H9 (cell line): Measurements from ENCODE around the gene ZNF655. TPM values are rescaled to one million over a fixed set of nuclear protein-coding genes. Genes with fewer than 3 reads are reported as not detected.
"Not testable (repeated sequence)": the region's sequence is repeated elsewhere in the genome, so short reads cannot be mapped to it uniquely, and the experiment has no call there.

Source experiments
- DNase-seq: peaks from one replicate; pipeline ENCODE4 v3.0.0-alpha.2; 2017
- H2AFZ ChIP-seq: one replicate; pipeline ENCODE4 v1.6.1; 2013; ENCODE audit warnings: mild to moderate bottlenecking, low read length, control low read depth, moderate library complexity
- H2AK5ac ChIP-seq: 2 replicates; pipeline ENCODE4 v1.6.1; 2013; ENCODE audit warnings: low read length, control low read depth, mixed read lengths; ENCODE audit not compliant: insufficient read length
- H2BK120ac ChIP-seq: one replicate; pipeline ENCODE4 v1.6.1; 2013; ENCODE audit warnings: low read depth, mild to moderate bottlenecking, low read length, control low read depth, inconsistent platforms; ENCODE audit not compliant: poor library complexity, severe bottlenecking
- H2BK12ac ChIP-seq: 2 replicates; pipeline ENCODE4 v1.6.1; 2013; ENCODE audit warnings: low read length, control low read depth, mixed read lengths, low read depth; ENCODE audit not compliant: insufficient read length
- H2BK15ac ChIP-seq: 2 replicates; pipeline ENCODE4 v1.6.1; 2013; ENCODE audit warnings: low read depth, low read length, control low read depth
- H2BK20ac ChIP-seq: one replicate; pipeline ENCODE4 v1.6.1; 2013; ENCODE audit warnings: low read depth, mild to moderate bottlenecking, low read length, control low read depth, inconsistent platforms; ENCODE audit not compliant: poor library complexity, severe bottlenecking
- H2BK5ac ChIP-seq: 2 replicates; pipeline ENCODE4 v1.6.1; 2013; ENCODE audit warnings: low read length, control low read depth, mixed read lengths; ENCODE audit not compliant: insufficient read length
- H3K14ac ChIP-seq: 2 replicates; pipeline ENCODE4 v1.6.1; 2013; ENCODE audit warnings: low read length, control low read depth; ENCODE audit not compliant: insufficient read depth
- H3K18ac ChIP-seq: 2 replicates; pipeline ENCODE4 v1.6.1; 2013; ENCODE audit warnings: low read depth, mild to moderate bottlenecking, mixed read lengths, low read length, control low read depth; ENCODE audit not compliant: insufficient read length
- H3K23ac ChIP-seq: 2 replicates; pipeline ENCODE4 v1.6.1; 2013; ENCODE audit warnings: low read length, control low read depth, mixed read lengths, low read depth; ENCODE audit not compliant: insufficient read length
- H3K23me2 ChIP-seq: 2 replicates; pipeline ENCODE4 v1.6.1; 2013; ENCODE audit warnings: low read depth, mild to moderate bottlenecking, mixed read lengths, low read length, control low read depth; ENCODE audit not compliant: insufficient read length, poor library complexity, severe bottlenecking
- H3K27ac ChIP-seq: 2 replicates; pipeline ENCODE4 v1.5.1; 2013; ENCODE audit warnings: low read length, control low read depth, mixed read lengths, low read depth; ENCODE audit not compliant: insufficient read length
- H3K27me3 ChIP-seq: 2 replicates; pipeline ENCODE4 v1.6.1; 2013; ENCODE audit warnings: low read length, control low read depth, inconsistent platforms; ENCODE audit not compliant: insufficient read depth
- H3K4ac ChIP-seq: 2 replicates; pipeline ENCODE4 v1.6.1; 2013; ENCODE audit warnings: low read depth, mild to moderate bottlenecking, control low read depth, inconsistent platforms, low read length, moderate library complexity
- H3K4me1 ChIP-seq: 2 replicates; pipeline ENCODE4 v1.6.1; 2013; ENCODE audit warnings: low read length, control low read depth, inconsistent platforms; ENCODE audit not compliant: insufficient read depth
- H3K4me2 ChIP-seq: 2 replicates; pipeline ENCODE4 v1.6.1; 2013; ENCODE audit warnings: low read length, control low read depth, mixed read lengths; ENCODE audit not compliant: insufficient read length, insufficient read depth
- H3K56ac ChIP-seq: 2 replicates; pipeline ENCODE4 v1.6.1; 2013; ENCODE audit warnings: low read depth, mild to moderate bottlenecking, mixed read lengths, low read length, control low read depth; ENCODE audit not compliant: insufficient read length
- H3K79me1 ChIP-seq: 2 replicates; pipeline ENCODE4 v1.6.1; 2013; ENCODE audit warnings: low read depth, mild to moderate bottlenecking, moderate library complexity, low read length, control low read depth, inconsistent platforms; ENCODE audit not compliant: insufficient read depth, poor library complexity, severe bottlenecking
- H3K79me2 ChIP-seq: 2 replicates; pipeline ENCODE4 v1.6.1; 2013; ENCODE audit warnings: low read length, control low read depth, inconsistent platforms; ENCODE audit not compliant: insufficient read depth
- H3K9ac ChIP-seq: 2 replicates; pipeline ENCODE4 v1.6.1; 2013; ENCODE audit warnings: low read length, control low read depth, mixed read lengths; ENCODE audit not compliant: insufficient read length; ENCODE audit errors: extremely low read depth
- H3K9me3 ChIP-seq: one replicate; pipeline ENCODE4 v1.6.1; 2013; ENCODE audit warnings: low read depth, low read length, inconsistent platforms; ENCODE audit not compliant: control insufficient read depth
- H3T11ph ChIP-seq: one replicate; pipeline ENCODE4 v1.6.1; 2013; ENCODE audit warnings: mild to moderate bottlenecking, low read length, control low read depth, inconsistent platforms
- H4K20me1 ChIP-seq: one replicate; pipeline ENCODE4 v1.6.1; 2013; ENCODE audit not compliant: control insufficient read depth, insufficient read length, insufficient read depth
- H4K5ac ChIP-seq: 2 replicates; pipeline ENCODE4 v1.6.1; 2013; ENCODE audit warnings: low read depth, mild to moderate bottlenecking, mixed read lengths, low read length, control low read depth; ENCODE audit not compliant: insufficient read length
- H4K8ac ChIP-seq: replicated peaks from 2 replicates; pipeline ENCODE4 v1.6.1; 2013; ENCODE audit warnings: low read length, control low read depth, mixed read lengths, low read depth; ENCODE audit not compliant: insufficient read length
- H4K91ac ChIP-seq: 2 replicates; pipeline ENCODE4 v1.6.1; 2013; ENCODE audit warnings: low read depth, mild to moderate bottlenecking, moderate library complexity, mixed read lengths, low read length, control low read depth; ENCODE audit not compliant: insufficient read length
- H3K27ac Mint-ChIP-seq, 3 experiments: 2 replicates in 2 of 3; 3 replicates in 1 of 3; pipeline ENCODE4 v1.8.0; 2020 to 2021; ENCODE audit warnings: mixed read lengths in 3 of 3, mild to moderate bottlenecking in 1 of 3, moderate library complexity in 1 of 3
- H3K27me3 Mint-ChIP-seq: 2 replicates; pipeline ENCODE4 v1.8.0; 2021; ENCODE audit warnings: low read depth, mild to moderate bottlenecking, moderate library complexity, mixed read lengths
- H3K36me3 Mint-ChIP-seq, 3 experiments: 2 replicates in 2 of 3; 3 replicates in 1 of 3; pipeline ENCODE4 v1.8.0; 2020 to 2021; ENCODE audit warnings: low read depth in 3 of 3, mixed read lengths in 3 of 3; ENCODE audit not compliant: insufficient read depth in 1 of 3
- H3K4me1 Mint-ChIP-seq, 2 experiments: 2 replicates each; pipeline ENCODE4 v1.8.0; 2020; ENCODE audit warnings: mixed read lengths in 2 of 2
- H3K4me3 Mint-ChIP-seq, 2 experiments: 2 replicates in 1 of 2; 3 replicates in 1 of 2; pipeline ENCODE4 v1.8.0; 2020 to 2021; ENCODE audit warnings: mild to moderate bottlenecking in 2 of 2, mixed read lengths in 2 of 2, moderate library complexity in 1 of 2
- H3K9me3 Mint-ChIP-seq, 2 experiments: 2 replicates in 1 of 2; 3 replicates in 1 of 2; pipeline ENCODE4 v1.8.0; 2020; ENCODE audit warnings: mild to moderate bottlenecking in 2 of 2, mixed read lengths in 2 of 2, moderate library complexity in 1 of 2
- CTCF ChIP-seq: fragments of 200-600 bp; sonication (generic); conservative IDR thresholded peaks from 3 replicates; pipeline ENCODE4 v1.8.0; 2021; ENCODE audit warnings: antibody characterized with exemption, mild to moderate bottlenecking
- WGBS: extraction: QIAGEN DNeasy Blood & Tissue Kit; methylation state at CpG from one replicate; pipeline ENCODE4 v1.1.7; 2013; ENCODE audit warnings: missing lambda C conversion rate, low lambda C conversion rate, mixed read lengths; ENCODE audit not compliant: insufficient read length; ENCODE audit errors: extremely low coverage; 5-methylcytosine and 5-hydroxymethylcytosine counted together
- total RNA-seq: library from RNA; stranded (reverse); gene quantifications from 2 replicates; pipeline ENCODE4 v1.2.1, GENCODE V29; 2021

Gene ZNF655
- total RNA-seq, 1 experiment from 2014 or later: 49.2 TPM

- H4K91ac ChIP-seq: no peak overlapping the region
- H4K20me1 ChIP-seq: no peaks in the 10 kb centered on the region
- no peak overlapping the region for H4K8ac ChIP-seq
- peaks cover 11% of the 10 kb centered on the region for H3K9me3 ChIP-seq
- Mint-ChIP-seq H3K27me3 (peaks cover 8% of the 10 kb centered on the region), H3K4me3 (no peak overlapping the region), H3K9me3 (peaks cover 70 to 79% of the 10 kb centered on the region in 2 experiments), H3K4me1 (no peaks in the 10 kb centered on the region), H3K36me3 (peaks cover 44 to 59% (median 53%) of the 10 kb centered on the region in 3 experiments), H3K27ac (no peak overlapping the region)
- H2BK20ac ChIP-seq: no peak overlapping the region
- H2BK15ac ChIP-seq: no peak overlapping the region
- no peak overlapping the region for H3K4ac ChIP-seq
- H3K79me1 ChIP-seq: no peaks in the 10 kb centered on the region
- no peak overlapping the region for H2AK5ac ChIP-seq
- H3K4me1 ChIP-seq: no peaks in the 10 kb centered on the region
- TF ChIP-seq CTCF: no peak
- no peak overlapping the region for H3K4me2 ChIP-seq
- H3T11ph ChIP-seq: no peak overlapping the region
- no peaks in the 10 kb centered on the region for H3K27me3 ChIP-seq
- no peak overlapping the region for H3K18ac ChIP-seq
- H2BK5ac ChIP-seq: no peak overlapping the region
- no peak overlapping the region for H3K14ac ChIP-seq
- DNase-seq: no peak
- no CpG with 5 or more reads among the region's 6 CpGs for WGBS
- no peak overlapping the region for H4K5ac ChIP-seq
- H3K23me2 ChIP-seq: no peaks in the 10 kb centered on the region
- no peaks in the 10 kb centered on the region for H3K79me2 ChIP-seq
- no peak overlapping the region for H3K23ac ChIP-seq
- H2BK120ac ChIP-seq: no peak overlapping the region
- no peak overlapping the region for H2BK12ac ChIP-seq
- H3K56ac ChIP-seq: no peak overlapping the region
- H3K27ac ChIP-seq: no peak overlapping the region
- no peak overlapping the region for H3K9ac ChIP-seq
- H2AFZ ChIP-seq: no peak overlapping the region
These were observed 14.5 kb upstream of the ZNF655 start for GRCh38 chr7:99543916-99544315.

GRCh38 chr7:99545308-99545707, 13.1 kb upstream of the ZNF655 start:
- H3T11ph ChIP-seq, H3K9ac ChIP-seq, H2BK15ac ChIP-seq, H3K79me2 ChIP-seq, H3K27ac ChIP-seq, H3K4me2 ChIP-seq, H3K23me2 ChIP-seq, H4K5ac ChIP-seq, H2AFZ ChIP-seq, H3K27ac Mint-ChIP-seq, H3K56ac ChIP-seq, H2BK5ac ChIP-seq, H2BK20ac ChIP-seq, H3K23ac ChIP-seq, H2AK5ac ChIP-seq, H3K14ac ChIP-seq, H3K27me3 Mint-ChIP-seq, H3K18ac ChIP-seq, H3K4me1 ChIP-seq, DNase-seq, H4K91ac ChIP-seq, H3K4me3 Mint-ChIP-seq, H3K27me3 ChIP-seq, H3K4ac ChIP-seq, H3K4me1 Mint-ChIP-seq, H4K8ac ChIP-seq, H3K79me1 ChIP-seq, H2BK120ac ChIP-seq, H4K20me1 ChIP-seq, H2BK12ac ChIP-seq: not testable (repeated sequence)
- H3K9me3 ChIP-seq: peaks cover 11% of the 10 kb centered on the region
- Mint-ChIP-seq H3K36me3 (peaks cover 47 to 63% (median 57%) of the 10 kb centered on the region in 3 experiments), H3K9me3 (peaks cover 63 to 74% of the 10 kb centered on the region in 2 experiments)
- no CpG with 5 or more reads among the region's 5 CpGs for WGBS
